Ovary (tissue), 3 donors: Measurements from ENCODE around the gene TRAFD1.

Experiments used
- POLR2A ChIP-seq: fragments of 450-650 bp; IDR thresholded peaks from one replicate; pipeline ENCODE4 v1.6.1; 2017; ENCODE audit warnings: antibody characterized with exemption, mild to moderate bottlenecking, moderate library complexity
- TF ChIP-seq, protein P1 (sequence below), 3 donors: fragments of 450-650 bp in 2 of 3; fragments of 200-600 bp in 1 of 3; IDR thresholded peaks; one replicate each; pipeline versions ENCODE4 v1.5.1 to v1.8.0; 2016 to 2022; ENCODE audit warnings: antibody characterized with exemption in 3 of 3, mild to moderate bottlenecking in 1 of 3
- donor health status: DM: no; HTN: no; CAD: no.

- TF ChIP-seq, protein P1, sequence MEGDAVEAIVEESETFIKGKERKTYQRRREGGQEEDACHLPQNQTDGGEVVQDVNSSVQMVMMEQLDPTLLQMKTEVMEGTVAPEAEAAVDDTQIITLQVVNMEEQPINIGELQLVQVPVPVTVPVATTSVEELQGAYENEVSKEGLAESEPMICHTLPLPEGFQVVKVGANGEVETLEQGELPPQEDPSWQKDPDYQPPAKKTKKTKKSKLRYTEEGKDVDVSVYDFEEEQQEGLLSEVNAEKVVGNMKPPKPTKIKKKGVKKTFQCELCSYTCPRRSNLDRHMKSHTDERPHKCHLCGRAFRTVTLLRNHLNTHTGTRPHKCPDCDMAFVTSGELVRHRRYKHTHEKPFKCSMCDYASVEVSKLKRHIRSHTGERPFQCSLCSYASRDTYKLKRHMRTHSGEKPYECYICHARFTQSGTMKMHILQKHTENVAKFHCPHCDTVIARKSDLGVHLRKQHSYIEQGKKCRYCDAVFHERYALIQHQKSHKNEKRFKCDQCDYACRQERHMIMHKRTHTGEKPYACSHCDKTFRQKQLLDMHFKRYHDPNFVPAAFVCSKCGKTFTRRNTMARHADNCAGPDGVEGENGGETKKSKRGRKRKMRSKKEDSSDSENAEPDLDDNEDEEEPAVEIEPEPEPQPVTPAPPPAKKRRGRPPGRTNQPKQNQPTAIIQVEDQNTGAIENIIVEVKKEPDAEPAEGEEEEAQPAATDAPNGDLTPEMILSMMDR (IDR thresholded peaks at IDR 0.05): no peak
- no peak for TF ChIP-seq POLR2A
Observed at GRCh38 chr12:112087055-112087850, 38.1 kb upstream of the TRAFD1 start.
